NCI-H1694 treated with DMSO at 0.1 percent for 48 hours (cell line): ENCODE results near the gene TECPR2.
A peak's percentile ranks its signal among the peaks of the same experiment; 100 is the strongest.
"Not testable (repeated sequence)": the region's sequence is repeated elsewhere in the genome, so short reads cannot be mapped to it uniquely, and the experiment has no call there.

Experiments used
- DNase-seq: peaks from one replicate; lab custom pipeline; 2025; lab: John Stamatoyannopoulos, UW

Gene TECPR2

DNA sequence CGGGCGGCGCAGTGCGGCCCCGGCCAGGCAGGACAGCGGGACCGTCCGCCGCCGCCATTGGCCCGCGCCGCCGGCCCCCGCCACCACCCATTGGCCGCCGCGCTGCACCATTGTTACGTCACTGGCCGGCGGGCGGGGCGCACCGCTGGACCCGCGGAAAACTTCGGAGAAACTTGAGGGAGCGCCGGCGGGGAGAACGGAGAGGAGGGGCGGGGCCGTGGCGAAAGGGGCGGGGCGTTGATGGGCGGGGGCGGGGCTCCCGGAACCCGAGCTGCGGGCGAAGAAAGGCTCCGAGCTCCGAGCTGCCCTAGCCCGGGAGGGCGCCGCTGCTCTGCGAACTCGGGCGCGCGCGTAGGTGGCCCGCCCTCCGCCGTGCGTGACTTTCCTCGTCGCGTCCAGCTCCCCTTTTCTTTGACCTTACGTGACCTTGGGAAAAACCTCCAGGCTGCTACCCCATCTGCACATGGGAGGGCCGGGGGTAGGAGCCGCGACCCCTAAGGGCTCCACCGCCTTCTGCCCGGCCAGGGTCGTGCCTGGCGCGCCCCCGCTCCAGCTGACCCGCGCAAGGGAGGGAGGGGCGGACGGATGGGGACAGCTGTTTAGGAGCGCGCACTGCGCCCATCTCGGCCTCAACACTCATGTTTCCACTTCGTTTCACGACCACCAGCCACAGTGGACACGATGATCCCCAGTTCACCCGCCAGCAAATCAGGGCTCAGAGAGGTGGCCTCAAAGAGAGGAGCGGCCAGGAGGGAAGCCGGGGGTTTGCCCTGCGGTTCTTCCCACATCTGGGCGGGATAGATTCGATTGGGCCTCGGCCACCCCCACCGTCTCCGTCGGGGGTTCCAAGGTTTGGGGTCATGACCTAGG lies 147.2 kb downstream of the TECPR2 start, which contains the start of gene ANKRD9:
Gene ANKRD9 (minus strand): TSS at position 31 of the 870 bp plus-strand sequence. CDS start 1,887 bp downstream, outside the sequence.
- peak; percentile 84 for DNase-seq

DNA sequence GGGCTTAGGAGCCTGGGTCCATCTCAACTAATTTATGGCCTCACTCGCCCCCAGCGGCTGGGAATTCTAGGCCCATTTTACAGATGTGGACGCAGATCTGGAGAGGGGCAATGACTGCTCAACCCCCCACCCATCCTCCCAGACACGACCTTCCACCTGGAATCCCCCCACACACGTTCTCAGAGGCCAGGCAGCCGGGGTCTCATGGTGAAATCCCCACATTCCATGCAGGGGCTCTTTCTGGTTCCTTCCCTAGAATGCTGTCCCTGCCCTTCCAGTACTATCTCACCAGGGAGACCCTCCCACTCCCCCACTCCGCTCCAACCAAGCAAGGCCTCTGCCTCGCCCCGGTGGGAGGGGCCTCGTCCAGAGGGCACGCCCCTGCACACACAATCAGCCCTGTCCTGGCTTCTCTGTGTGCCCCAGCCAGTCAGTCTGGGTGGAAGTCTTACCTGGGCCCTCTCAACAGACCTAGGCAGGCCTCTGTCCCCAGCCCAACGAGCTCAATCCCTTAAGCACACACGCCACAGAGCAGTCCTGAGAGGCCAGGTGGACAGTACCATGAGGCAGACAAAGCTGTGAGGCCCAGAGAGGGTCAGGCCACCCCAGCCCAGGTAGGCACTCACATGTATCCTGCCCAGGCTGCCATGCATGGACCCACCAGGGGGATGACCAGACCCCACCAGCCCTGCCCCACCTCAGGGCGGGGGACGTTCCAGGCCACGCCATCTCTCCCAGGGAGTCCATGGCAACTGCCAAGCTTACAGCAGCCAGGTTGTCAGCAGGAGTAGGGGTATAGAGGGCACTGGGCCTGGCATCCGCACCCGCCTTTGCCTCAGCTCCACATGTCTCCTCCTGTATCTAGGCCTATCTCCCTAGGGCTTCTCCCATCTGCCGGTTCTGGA lies 148.1 kb downstream of the TECPR2 start:
- DNase-seq: no peak

DNA sequence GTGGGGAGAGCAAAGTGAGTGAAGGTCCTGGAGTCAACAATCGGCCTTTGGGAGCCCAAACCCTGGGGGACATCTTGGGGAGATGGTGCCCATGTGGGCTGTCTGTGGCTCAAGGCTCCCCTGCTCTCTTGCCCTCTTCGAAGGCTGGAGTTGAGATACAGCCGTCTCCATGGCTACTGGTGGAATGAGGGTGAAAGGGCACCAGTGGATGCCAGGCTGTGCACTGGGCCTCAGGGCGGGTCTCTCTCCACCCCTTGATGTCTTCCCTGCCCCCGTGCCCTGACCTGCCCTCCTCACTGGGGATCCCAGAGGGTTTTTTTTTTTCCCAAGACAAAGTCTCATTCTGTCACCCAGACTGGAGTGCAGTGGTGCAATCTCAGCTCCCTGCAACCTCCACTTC lies 148.8 kb downstream of the TECPR2 start:
- DNase-seq: no peak

DNA sequence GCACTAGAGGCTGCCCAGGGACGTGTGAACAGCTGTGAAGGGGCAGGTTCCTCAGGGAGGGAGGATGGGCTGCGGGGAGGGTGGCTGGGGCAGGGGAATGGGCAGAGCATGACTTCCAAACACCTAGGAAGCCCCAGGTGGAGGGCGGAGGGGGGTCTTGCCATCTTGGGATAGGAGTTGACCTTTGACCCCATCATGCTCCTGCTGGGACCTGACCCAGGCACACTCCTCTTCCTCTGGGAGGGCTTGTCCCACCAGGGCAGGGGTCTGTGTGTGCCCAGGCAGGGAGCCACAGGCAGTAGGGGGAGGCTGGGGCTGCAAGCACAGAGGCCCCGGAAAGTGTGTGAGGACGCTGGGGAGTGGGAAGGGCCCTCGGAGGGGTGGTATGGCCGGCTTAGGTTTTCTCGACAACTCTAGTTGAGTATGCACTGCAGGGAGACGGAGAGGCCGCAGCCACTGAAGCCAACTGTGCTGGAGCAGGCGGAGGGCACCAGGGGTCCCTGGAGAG lies 150.1 kb downstream of the TECPR2 start:
- DNase-seq: no peak

DNA sequence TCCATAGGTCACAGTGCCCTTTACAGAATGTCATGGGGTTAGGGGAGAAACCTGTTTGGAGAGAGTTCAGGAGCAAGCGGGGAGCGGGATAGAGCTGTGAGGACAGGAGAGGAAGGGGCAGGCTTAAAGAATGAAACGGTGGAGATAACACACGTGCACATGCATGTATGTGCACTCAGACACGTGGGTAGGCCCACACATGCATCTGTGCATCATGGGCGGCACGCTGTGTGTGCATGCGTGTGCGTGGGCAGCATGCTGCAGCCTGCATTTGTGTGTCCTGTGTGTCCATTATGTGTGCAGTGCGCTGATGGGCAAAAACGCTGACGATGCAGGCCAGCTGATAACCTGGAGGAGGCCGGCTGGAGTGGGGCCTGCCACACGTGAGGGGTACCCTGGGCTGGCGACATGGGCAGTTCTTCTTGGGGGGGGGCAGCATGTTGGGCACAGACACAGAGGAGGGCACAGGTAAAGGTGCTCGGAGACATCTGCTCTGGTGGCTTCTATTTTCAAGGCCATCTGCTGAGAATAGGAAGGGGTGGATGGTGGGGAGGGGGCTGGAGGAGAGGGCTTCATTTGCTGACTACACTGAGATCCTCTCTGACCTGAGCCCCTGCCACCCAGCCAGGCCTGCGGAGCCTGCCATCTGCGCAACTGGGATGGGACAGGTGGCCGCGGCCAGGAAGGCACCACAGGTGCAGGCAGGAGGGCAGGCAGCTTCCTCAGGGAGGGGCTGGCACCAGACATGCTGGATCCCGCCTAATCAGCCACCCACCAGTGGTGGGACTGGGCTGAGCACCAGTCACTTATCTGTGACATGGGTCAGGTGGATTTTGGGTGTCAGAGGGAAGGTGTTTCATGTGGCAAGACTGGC lies 151.4 kb downstream of the TECPR2 start:
- no peak for DNase-seq

DNA sequence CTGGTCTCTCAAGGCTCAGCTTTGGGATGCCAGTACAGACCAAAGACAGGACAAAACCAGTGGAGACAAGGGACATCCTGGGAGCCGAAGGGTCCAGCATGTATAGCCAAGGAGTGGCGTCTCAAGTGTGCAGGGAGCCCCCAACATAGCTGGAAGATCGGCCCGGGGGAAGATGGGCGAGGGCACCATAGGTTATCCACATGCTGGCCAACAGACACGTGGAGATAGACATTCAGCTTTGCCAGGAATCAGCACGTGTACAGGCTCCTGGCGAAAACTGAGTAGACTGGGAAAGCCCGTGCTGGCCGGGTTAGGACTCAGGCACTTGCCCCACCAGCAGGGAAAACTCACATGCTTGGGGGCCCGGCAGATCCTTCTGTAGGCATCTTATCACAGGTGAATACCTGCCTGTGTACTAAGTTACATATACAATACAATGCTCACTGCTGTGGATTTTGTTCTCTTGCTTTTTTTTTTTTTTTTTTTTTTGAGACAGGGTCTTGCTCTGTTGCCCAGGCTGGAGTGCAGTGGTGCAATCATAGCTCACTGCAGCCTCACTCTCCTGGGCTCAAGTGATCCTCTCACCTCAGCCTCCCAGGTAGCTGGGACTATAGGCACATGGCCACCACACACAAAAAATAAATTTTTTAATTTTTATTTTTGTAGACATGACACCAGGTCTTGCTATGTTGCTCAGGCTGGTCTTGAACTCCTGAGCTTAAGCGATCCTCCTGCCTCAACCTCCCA lies 152.4 kb downstream of the TECPR2 start:
- DNase-seq: no peak

DNA sequence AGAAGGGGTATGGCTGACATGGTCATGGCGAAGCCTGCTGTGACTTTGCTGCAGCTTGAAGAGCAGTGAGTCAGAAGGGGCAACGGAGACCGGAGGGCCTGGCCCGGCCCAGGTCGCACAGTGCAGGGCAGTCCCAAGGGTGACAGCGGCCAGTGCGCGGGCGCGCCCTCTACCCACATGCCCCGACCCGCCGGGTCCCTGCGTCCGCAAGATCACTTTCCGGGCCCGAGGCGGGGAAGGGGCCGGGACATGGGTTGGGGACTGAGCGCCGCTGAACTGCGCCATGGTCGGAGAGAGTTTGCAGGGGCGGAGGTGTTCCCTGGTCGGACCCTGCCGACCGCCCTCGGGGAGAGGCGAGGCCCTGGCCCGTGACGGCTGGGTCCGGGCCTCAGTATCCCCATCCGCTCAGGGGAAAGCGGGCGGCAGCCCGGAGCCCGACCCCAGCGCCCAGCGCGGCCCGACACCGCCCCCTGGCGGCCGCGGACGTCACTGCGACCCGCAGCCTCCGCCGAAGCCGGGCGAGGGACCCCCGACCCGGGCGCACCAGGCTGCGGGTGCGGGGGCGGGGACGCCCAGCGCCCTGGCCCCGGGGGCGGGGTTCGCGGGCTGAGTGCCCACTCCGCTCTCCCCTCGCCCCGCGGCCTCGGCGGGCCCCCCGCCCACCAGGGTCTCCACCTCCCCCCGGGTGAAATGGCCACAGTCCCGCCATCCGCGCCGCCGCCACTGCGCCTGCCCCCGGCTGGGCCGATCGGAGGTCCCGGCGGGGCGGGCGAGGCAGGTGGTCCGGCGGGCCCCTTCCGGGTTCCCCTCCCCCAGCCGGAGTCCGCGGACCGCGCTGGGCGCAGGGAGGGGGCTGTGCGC lies 154.0 kb downstream of the TECPR2 start:
- peak; percentile 53 for DNase-seq

DNA sequence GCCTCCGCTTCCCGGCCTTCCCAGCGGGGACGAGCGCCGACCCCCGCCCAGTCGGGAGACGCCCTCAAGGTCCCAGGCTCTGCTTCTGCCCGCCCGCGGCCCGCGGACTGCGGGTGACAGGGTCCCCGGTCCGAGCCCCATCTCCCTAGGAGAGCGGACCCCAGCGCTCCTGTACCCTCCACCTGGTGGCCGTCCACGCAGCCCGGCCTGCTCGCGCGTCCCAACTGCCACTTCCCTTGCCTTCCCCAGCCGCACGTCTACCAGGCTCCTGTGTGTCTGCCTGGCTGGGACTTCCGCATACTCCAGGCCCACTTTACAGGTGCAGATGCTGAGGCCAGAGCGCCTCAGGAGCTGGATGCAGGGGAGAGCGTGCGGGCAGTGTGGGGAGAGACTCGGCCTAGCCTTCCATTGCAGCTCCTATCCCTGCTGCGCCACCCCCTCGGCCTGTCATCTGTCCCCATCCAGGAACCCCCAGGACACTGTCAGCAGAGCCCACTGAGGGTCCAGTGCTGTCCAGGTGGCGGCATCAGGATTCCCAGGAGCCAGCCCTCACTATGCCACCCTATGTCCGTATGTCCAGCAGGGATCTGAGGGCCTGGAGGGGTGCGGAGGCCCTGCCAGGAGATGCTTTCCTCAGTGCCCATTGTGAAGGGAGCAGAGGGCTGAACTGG lies 154.8 kb downstream of the TECPR2 start:
- DNase-seq: no peak

DNA sequence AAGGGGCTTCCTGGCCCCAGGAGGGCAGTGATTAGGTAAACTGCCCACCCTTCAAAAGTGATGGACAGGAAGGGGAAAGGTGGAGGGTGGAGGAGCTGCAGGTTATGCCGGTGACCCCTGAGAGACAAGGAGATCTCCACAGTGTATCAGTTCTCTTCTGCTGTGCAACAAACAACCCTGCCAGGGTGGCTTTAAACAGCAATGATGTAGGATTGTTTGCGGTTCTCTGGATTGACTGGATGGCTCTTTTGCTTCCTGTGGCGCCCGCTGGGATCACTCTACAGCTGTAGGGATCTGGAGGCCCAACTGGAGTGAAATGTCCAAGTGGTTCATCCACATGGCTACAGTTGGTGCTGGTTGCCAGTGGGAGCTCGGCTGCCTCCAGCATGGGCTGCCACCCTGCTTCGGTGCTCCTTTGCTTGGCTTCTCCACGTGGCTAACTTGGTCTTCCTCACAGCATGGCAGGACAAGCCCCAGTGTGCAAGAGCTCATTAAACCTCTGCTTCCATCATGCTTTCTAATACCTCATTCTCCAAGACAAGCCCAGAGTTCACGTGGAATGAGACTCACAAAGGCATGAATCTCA lies 155.4 kb downstream of the TECPR2 start:
- DNase-seq: no peak

DNA sequence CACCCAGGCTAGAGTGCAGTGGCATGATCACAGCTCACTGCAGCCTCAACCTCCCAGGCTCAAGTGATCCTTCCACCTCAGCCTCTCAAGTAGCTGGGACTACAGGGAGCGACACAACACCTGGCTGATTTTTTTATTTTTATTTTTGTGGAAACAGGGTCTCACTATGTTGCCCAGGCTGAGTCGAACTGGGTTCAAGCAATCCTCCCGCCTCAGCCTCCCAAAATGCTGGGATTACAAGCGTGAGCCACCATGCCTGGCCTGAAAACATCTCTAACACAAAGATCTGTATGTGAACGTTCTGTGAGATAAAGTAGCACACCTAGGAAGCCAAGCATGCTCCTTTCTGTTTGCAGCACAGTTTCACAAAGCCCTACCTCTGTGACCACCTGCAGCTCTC lies 157.0 kb downstream of the TECPR2 start:
- not testable (repeated sequence) for DNase-seq

DNA sequence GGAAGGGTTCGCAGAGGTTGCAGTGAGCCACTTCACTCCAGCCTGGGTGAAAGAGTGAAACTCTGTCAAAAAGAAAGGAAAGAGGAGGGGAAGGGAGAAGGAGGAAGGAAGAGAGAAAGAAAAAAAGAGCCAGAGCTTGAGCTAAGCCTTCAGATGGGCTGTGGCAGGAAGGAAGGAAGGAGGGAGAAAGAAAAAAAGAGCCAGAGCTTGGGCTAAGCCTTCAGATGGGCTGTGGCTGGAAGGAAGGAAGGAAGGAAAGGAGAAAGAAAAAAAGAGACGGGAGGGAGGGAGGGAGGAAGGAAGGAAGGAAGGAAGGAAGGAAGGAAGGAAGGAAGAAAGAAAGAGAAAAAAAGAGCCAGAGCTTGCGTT lies 160.4 kb downstream of the TECPR2 start:
- no peak for DNase-seq

DNA sequence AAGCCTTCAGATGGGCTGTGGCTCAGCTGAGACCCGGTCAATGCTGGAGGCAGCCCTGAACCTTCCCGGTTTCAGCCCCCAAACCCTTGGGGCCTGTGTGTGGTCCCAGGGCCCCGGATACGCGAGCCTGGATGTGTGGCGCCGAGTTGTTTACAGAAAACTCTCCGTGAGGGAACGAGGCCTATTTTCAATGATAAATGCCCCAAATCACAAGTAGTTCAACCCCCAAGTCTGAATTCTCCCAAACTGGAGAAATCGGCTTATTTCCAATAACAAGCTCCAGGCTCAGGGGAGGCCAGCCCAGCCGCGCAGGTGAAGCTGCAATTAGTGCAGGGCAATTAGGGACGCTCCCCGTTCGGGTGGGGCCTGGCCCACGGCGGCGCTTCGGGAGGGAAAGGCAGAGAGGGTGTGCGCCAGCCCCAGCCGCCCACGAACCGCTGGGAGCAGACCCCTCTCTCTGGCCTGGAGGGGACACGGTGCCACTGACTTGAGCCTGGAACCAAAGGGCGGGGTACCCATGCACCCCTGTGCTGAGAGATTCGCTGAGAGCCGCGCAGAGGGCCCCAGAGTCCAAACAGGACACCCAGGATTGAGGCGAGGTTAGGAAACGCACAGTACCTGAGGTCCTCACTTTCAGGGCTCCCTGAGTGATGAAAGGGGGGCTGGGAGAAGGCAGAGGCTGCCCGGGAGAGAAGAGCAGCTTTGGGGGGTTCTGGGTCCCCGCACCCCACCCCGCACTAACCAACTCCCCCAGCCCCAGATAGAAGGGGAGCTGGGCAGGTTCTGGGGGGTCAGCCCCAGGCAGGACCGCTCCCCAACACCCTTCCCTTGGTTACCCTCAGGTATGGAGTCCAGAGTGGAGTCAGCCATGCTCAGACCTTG lies 161.1 kb downstream of the TECPR2 start:
- DNase-seq: no peak

DNA sequence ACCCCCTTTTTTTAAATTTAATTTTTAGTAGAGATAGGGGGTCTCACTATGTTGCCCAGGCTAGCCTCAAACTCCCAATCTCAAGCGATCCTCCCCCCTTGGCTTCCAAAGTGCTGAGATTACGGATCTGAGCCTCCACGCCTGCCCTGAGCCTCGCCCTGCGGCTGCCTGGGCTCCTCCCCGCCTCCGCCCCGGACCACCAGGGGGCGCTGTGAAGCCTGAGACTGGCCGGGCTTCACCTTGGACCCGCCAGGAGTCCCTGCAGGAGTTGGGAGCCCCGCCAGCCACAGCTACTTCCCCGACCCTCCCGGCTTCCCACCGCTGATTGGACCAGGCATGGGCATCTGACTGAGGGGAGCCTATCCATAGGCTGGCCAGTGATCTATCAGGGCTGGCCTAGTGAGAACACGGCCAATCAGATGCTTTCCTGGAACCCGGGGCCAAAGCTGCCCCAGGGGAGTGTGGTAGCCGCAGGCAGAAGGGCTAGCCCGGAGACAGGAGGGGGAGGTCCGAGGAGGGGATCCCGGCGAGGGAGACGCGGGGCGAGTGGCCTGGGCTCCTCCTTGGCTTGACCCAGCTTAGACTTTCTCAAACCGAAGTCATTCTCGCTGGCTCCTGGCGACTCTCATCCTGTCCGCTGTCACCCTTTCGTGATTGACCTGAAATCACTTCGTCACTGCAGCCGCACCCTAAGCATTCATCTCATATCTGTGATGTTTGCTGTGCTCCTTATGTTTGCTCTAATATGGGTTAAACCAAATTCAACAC lies 161.9 kb downstream of the TECPR2 start:
- DNase-seq: peak; percentile 100

DNA sequence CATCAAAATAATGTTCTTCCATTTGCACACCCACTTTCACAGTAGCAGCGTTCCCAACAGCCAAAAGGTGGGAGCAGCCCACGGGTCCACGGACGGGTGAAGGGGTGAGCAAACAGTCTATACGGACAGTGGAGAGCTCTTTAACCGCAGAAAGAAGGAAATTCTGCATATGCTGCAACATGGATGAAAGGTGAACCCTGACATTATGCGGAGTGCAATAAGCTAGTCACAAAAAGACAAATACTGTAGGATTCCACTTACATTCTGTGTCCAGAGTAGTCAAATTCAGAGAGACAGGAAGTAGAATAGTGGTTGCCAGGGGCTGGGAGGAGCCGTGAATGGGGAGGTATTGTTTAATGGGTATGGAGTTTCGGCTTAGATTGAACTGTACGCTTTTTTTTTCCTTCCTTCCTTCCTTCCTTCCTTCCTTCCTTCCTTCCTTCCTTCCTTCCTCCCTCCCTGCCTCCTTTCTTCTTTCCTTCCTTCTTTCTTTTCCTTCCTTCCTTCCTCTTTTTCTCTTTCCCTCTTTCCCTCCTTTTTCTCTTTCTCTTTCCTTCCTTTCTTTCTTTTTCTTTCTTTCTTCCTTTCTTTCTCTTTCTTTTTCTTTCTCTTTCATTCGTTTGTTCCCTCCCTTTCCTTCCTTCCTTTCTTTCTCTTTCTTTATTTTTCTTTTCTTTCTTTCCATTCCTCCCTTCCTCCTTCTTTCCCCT lies 162.6 kb downstream of the TECPR2 start:
- peak; percentile 92 for DNase-seq

DNA sequence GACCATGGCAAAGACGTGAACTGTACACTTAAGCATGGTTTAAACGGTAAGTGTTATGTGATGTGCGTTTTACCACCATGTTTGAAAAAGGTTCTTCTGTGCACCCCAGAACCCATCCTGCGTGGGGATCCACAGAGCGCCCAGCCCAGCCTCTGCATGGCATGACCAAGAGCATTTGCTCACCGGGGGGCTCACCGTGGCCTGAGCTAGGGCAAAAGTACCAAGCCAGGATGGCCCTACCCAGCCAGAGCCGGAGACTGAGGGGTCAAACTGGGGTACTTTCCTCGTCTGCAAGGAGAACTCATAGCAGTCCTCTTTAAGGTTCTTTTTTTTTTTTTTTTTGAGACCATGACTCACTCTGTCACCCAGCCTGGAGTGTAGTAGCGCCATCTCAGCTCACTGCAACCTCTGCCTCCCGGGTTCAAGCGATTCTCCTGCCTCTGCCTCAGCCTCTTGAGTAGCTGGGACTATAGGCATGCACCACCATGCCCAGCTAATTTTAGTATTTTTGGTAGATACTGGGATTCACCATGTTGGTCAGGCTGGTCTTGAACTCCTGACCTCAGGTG lies 163.3 kb downstream of the TECPR2 start:
- DNase-seq: no peak
